HepG2 (cell line): ENCODE measurements around the gene PURB. TPM values are rescaled to one million over a fixed set of nuclear protein-coding genes. Genes with fewer than 3 reads are reported as not detected.

Source experiments
- ATAC-seq: fragments of 200-7000 bp; cut with Tn5 transposase; 3 replicates; pipeline ENCODE4 v1.9.1; 2020; ENCODE audit warnings: mild to moderate bottlenecking, moderate library complexity
- BruUV-seq: library from RNA; stranded (reverse); fragments of 400-500 nt; replicated peaks from 2 replicates; lab custom pipeline; 2021; lab: Mats Ljungman, UMichigan
- CTCF ChIA-PET: fragments of 300-600 bp; formaldehyde crosslinking; extraction: SDS; loops from one replicate; lab custom pipeline; 2021; ENCODE audit warnings: low total read pairs, inconsistent platforms, low intra/inter-chr PET ratio; lab: Yijun Ruan, JAX
- POLR2A ChIA-PET: fragments of 350-600 bp; sonication (Branson Sonifier 250); formaldehyde crosslinking; loops from one replicate; lab custom pipeline; 2020; ENCODE audit warnings: antibody characterized with exemption, inconsistent platforms; lab: Yijun Ruan, JAX
- DNase-seq: peaks from one replicate; pipeline ENCODE4 v3.0.0-alpha.2; 2015; ENCODE audit warnings: low spot score
- FAIRE-seq: peaks from 3 replicates; lab custom pipeline; 2011; peaks lifted over from hg19 to GRCh38; lab: Jason Lieb, UNC
- H2AFZ ChIP-seq: one replicate; pipeline ENCODE4 v1.6.1; 2011; ENCODE audit warnings: low read length, inconsistent platforms
- H3K27ac ChIP-seq: fragments of 300-600 bp; 3 replicates; pipeline ENCODE4 v1.8.0; 2011; ENCODE audit warnings: mixed run types, mild to moderate bottlenecking, mixed read lengths, low read length, inconsistent platforms; ENCODE audit not compliant: insufficient read depth; ENCODE audit errors: extremely low read length
- H3K27me3 ChIP-seq, 2 experiments: fragments of 200-600 bp in 1 of 2; 2 replicates in 1 of 2; 3 replicates in 1 of 2; pipeline versions ENCODE4 v1.6.0 to v1.8.0; 2011; ENCODE audit warnings: low read length in 2 of 2, mild to moderate bottlenecking in 2 of 2, moderate library complexity in 2 of 2, inconsistent platforms in 1 of 2; ENCODE audit not compliant: insufficient read depth in 2 of 2, control insufficient read depth in 1 of 2
- H3K36me3 ChIP-seq, 2 experiments: fragments of 200-600 bp in 1 of 2; replicated peaks in 1 of 2; 2 replicates in 1 of 2; 3 replicates in 1 of 2; pipeline versions ENCODE4 v1.5.1 to v1.8.0; 2011; ENCODE audit warnings: low read length in 2 of 2, inconsistent platforms in 1 of 2; ENCODE audit not compliant: insufficient read depth in 2 of 2, control insufficient read depth in 1 of 2
- H3K4me1 ChIP-seq: 2 replicates; pipeline ENCODE4 v1.5.1; 2012; ENCODE audit warnings: low read length, inconsistent platforms; ENCODE audit not compliant: insufficient read depth
- H3K4me2 ChIP-seq: 2 replicates; pipeline ENCODE4 v1.6.0; 2011; ENCODE audit warnings: low read depth, low read length, inconsistent platforms
- H3K4me3 ChIP-seq, 3 experiments: fragments of 200-600 bp in 1 of 3; sonication (generic), shearing (Covaris generic) in 1 of 3; replicated peaks in 1 of 3; 2 replicates each; pipeline ENCODE4 v1.5.1; 2011 to 2016; ENCODE audit warnings: low read length in 3 of 3, inconsistent platforms in 2 of 3, low read depth in 2 of 3, mild to moderate bottlenecking in 2 of 3, control low read depth in 1 of 3, mixed read lengths in 1 of 3; ENCODE audit not compliant: insufficient read depth in 1 of 3
- H3K79me2 ChIP-seq: one replicate; pipeline ENCODE4 v1.6.1; 2011; ENCODE audit warnings: low read length, inconsistent platforms; ENCODE audit not compliant: insufficient read depth
- H3K9ac ChIP-seq: 2 replicates; pipeline ENCODE4 v1.6.0; 2011; ENCODE audit warnings: mild to moderate bottlenecking, low read depth, low read length, inconsistent platforms; ENCODE audit not compliant: insufficient read depth
- H3K9me3 ChIP-seq: 2 replicates; pipeline ENCODE4 v1.5.1; 2012; ENCODE audit warnings: mild to moderate bottlenecking, low read length
- H4K20me1 ChIP-seq: 2 replicates; pipeline ENCODE4 v1.6.0; 2011; ENCODE audit warnings: inconsistent platforms, mild to moderate bottlenecking, low read length, moderate library complexity; ENCODE audit not compliant: insufficient read depth
- ISL2 ChIP-seq: sonication (generic); formaldehyde crosslinking; IDR thresholded peaks from 2 replicates; pipeline ENCODE4 v1.5.0; 2020; ENCODE audit warnings: missing genetic modification reagents
- SP140L ChIP-seq: sonication (generic); formaldehyde crosslinking; IDR thresholded peaks from 2 replicates; pipeline ENCODE4 v1.4.0; 2020; ENCODE audit warnings: missing genetic modification reagents, borderline replicate concordance
- SP4 ChIP-seq: sonication (generic); formaldehyde crosslinking; IDR thresholded peaks from 2 replicates; pipeline ENCODE4 v1.8.1; 2023; ENCODE audit warnings: mild to moderate bottlenecking, missing genetic modification reagents
- TCF7 ChIP-seq: sonication (generic); IDR thresholded peaks from 2 replicates; pipeline ENCODE4 v1.6.1; 2016; ENCODE audit warnings: antibody characterized with exemption, low read depth
- ZNF3 ChIP-seq: IDR thresholded peaks from 2 replicates; pipeline ENCODE4 v1.7.0; 2017; ENCODE audit warnings: inconsistent platforms
- ZNF557 ChIP-seq: sonication (generic); formaldehyde crosslinking; IDR thresholded peaks from 2 replicates; pipeline ENCODE4 v1.4.0; 2020; ENCODE audit warnings: missing genetic modification reagents
- ZNF589 ChIP-seq: sonication (generic); formaldehyde crosslinking; conservative IDR thresholded peaks from 2 replicates; pipeline ENCODE4 v1.8.0; 2022; ENCODE audit warnings: mild to moderate bottlenecking, moderate library complexity, missing genetic modification reagents
- WGBS: methylation state at CpG from one replicate; pipeline ENCODE4 v1.1.6; 2017; ENCODE audit warnings: low lambda C conversion rate; 5-methylcytosine and 5-hydroxymethylcytosine counted together
- in situ Hi-C: cut with HindIII; loops from 2 replicates; pipeline ENCODE4 v1.10.0; 2017; ENCODE audit warnings: low pct_unique_long_range_greater_than_20kb; ENCODE audit not compliant: extremely low pct_ligation_motif_present
- intact Hi-C: fragments of 100-400 bp; cut with micrococcal nuclease; formaldehyde crosslinking; loops from one replicate; pipeline ENCODE4 v1.10.0; 2022; ENCODE audit not compliant: unreplicated experiment
- polyA plus RNA-seq, 8 experiments: library from polyadenylated mRNA; depleted of rRNA in 3 of 8; stranded (reverse) in 7 of 8; unstranded in 1 of 8; fragments of >200 nt; fragmentation: Illumina TruSeq in 4 of 8; extraction: Trizol in 4 of 8; gene quantifications; 2 replicates each; pipeline versions ENCODE4 v1.2.1 to v1.2.3, GENCODE V29; 2011 to 2016; ENCODE audit warnings: low read depth in 4 of 8, missing spikeins in 1 of 8, mixed read lengths in 1 of 8; ENCODE audit not compliant: insufficient read depth in 1 of 8
- total RNA-seq, 5 experiments: library from RNA; depleted of rRNA; stranded (reverse); fragments of >200 nt; fragmentation: Illumina TruSeq; extraction: Trizol; gene quantifications; 2 replicates each; pipeline ENCODE4 v1.2.3, GENCODE V29; 2016; ENCODE audit warnings: low read depth in 1 of 5
- TF ChIP-seq, protein P1 (sequence below), 2 experiments: fragments of 450-650 bp in 1 of 2; sonication (generic) in 1 of 2; formaldehyde crosslinking; IDR thresholded peaks; 2 replicates each; pipeline versions ENCODE4 v1.5.0 to v1.8.0; 2020 to 2022; ENCODE audit warnings: mild to moderate bottlenecking in 1 of 2, missing genetic modification reagents in 1 of 2

The PURB gene
- total and polyA plus RNA-seq, 2 of the 13 experiments (the other 11 are each of a cell fraction or from before 2014, with no cell fraction given): 2.3 to 4.3 TPM

- Histone ChIP-seq H2AFZ (no peak overlapping the region), H3K36me3 (no peaks in the 10 kb centered on the region), H3K9me3 (no peaks in the 10 kb centered on the region), H3K79me2 (no peaks in the 10 kb centered on the region)
- TF ChIP-seq ZNF557 (CRISPR knock-in tag): no peak
- TF ChIP-seq, protein P1, sequence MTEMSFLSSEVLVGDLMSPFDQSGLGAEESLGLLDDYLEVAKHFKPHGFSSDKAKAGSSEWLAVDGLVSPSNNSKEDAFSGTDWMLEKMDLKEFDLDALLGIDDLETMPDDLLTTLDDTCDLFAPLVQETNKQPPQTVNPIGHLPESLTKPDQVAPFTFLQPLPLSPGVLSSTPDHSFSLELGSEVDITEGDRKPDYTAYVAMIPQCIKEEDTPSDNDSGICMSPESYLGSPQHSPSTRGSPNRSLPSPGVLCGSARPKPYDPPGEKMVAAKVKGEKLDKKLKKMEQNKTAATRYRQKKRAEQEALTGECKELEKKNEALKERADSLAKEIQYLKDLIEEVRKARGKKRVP (CRISPR knock-in tag; IDR thresholded peaks at IDR 0.05): no peak
- TF ChIP-seq ZNF589: no peak
- TF ChIP-seq TCF7: no peak
- TF ChIP-seq SP140L (CRISPR knock-in tag): no peak
- TF ChIP-seq, all 625 proteins: peak for 0
- POLR2A ChIA-PET: no interaction called here
- BruUV-seq: no TSS peak
- no peak overlapping the region for H3K4me3 ChIP-seq
- H3K27ac ChIP-seq: no peak overlapping the region
- WGBS: 13% methylated on average over 2 of the region's 2 CpGs
- ATAC-seq (no peak), DNase-seq (no peak), FAIRE-seq (no peak)
- no peak overlapping the region for H3K4me2 ChIP-seq
- H3K27me3 ChIP-seq: peaks cover 1 to 4% of the 10 kb centered on the region in 2 experiments; a peak in 2 of 5 replicates
- H3K9ac ChIP-seq: no peak overlapping the region
- intact Hi-C loops (no loop called here), in situ Hi-C loops (loop anchor here (5.0 kb wide), 1 partner anchor 55 kb away; no protein-coding TSS in a partner anchor)
- no peaks in the 10 kb centered on the region for H4K20me1 ChIP-seq
- CTCF ChIA-PET: interaction anchor here (1.4 kb wide), 1 partner anchor 60 kb away, joined by 3 read pairs; no protein-coding TSS in a partner anchor
- H3K4me1 ChIP-seq: peaks cover 8% of the 10 kb centered on the region
Observed at GRCh38 chr7:44917465-44917864, 32.1 kb upstream of the PURB start.

- 69% methylated on average over 10 of the region's 10 CpGs for WGBS
- no peak overlapping the region for H3K4me3 ChIP-seq
- FAIRE-seq (no peak), ATAC-seq (no peak), DNase-seq (no peak)
- in situ Hi-C loops (loop anchor here (5.0 kb wide), 1 partner anchor 53 kb away; no protein-coding TSS in a partner anchor), intact Hi-C loops (no loop called here)
- no TSS peak for BruUV-seq
- H2AFZ ChIP-seq: no peak overlapping the region
- H4K20me1 ChIP-seq: no peaks in the 10 kb centered on the region
- no peaks in the 10 kb centered on the region for H3K79me2 ChIP-seq
- ChIA-PET POLR2A (no interaction called here), CTCF (no interaction called here)
- no peak for TF ChIP-seq ISL2 (CRISPR knock-in tag)
- TF ChIP-seq ZNF3 (CRISPR knock-in tag): no peak
- TF ChIP-seq SP4 (CRISPR knock-in tag): no peak
- H3K27me3 ChIP-seq: peaks cover 1 to 4% of the 10 kb centered on the region in 2 experiments; a peak in 2 of 5 replicates
- H3K27ac ChIP-seq: no peak overlapping the region
- H3K9ac ChIP-seq: no peak overlapping the region
- no peak overlapping the region for H3K4me2 ChIP-seq
- peaks cover 8% of the 10 kb centered on the region for H3K4me1 ChIP-seq
- H3K36me3 ChIP-seq: no peaks in the 10 kb centered on the region
- H3K9me3 ChIP-seq: no peaks in the 10 kb centered on the region
Observed at GRCh38 chr7:44914992-44915607, 29.8 kb upstream of the PURB start.
